ENCODE data around the gene ZNF628.

Gene ZNF628

DNA sequence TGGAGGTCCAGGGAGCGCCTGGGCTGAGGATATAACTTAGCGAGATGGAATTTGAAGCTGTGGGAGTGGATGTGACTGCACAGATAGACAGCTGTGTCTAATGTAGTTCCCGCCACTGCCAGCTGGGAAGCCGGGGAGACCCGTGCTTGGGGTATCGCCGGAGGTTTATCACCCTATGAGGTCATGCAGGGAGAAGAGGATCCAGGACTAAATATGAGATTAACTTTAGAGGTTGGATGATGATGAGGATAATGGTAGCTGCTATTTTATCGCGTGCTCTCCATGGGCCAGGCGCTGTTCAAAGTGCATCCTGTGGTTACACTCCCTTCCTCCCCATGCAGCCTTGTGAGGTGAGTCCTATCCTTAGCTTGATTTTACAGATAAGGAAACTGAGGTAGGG, 31.7 kb downstream of the ZNF628 start:
- no peak overlapping the region for H3K4me3 ChIP-seq (ENCODE audit: control insufficient read depth, low read depth, low read length)
- no peak for DNase-seq (ENCODE audit: low read depth)
- no peak for TF ChIP-seq CTCF (IDR thresholded peaks at IDR 0.05; ENCODE audit: control insufficient read depth, insufficient read depth, low read depth, low read length, missing control alignments)

- H3K4me3 ChIP-seq (ENCODE audit: control insufficient read depth, low read depth, low read length) = no peak overlapping the region; the same call in 1 of the 2 replicates
- peak; percentile 72 for DNase-seq (ENCODE audit: low read depth)
- TF ChIP-seq CTCF (IDR thresholded peaks at IDR 0.05; ENCODE audit: control insufficient read depth, insufficient read depth, low read depth, low read length, missing control alignments) = peak; percentile 99
Observed at GRCh38 chr19:55516878-55517620, 40.6 kb downstream of the ZNF628 start.

DNA sequence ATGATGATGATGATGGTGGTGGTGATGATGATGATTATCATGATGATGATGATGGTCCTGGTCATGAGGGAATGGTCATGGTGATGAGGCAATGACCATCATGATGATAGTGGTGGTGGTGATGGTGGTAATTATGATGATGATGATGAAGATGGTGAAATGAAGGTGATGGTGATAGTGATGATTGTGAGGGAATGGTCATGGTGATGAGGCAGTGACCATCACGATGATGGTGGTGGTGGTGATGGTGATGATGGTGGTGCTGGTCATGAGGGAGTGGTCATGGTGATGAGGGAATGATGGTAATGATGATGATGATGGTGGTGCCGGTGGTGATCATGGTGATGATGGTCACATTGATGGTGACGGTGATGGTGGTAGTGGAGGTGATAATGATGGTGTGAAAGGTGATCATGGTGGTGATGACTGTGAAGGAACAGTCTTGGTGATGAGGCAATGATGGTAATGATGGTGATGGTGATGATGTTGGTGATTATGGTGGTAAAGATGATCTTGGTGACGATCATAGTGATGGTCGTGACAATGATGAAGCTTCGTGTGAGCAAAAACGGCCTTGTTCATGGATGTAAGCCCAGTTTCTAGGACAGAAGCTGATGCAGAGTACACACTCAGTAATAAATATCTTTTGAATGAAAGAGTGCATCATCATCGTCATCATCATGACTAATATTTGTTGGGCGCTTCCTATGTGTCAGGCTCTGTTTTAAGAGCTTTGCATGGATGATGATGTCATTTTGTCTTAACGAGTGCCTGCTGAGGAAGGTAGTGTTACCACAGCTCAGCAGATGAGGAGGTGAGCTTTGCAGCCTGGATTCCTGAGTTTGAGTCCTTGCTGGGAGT, 43.3 kb downstream of the ZNF628 start:
- TF ChIP-seq CTCF (IDR thresholded peaks at IDR 0.05; ENCODE audit: control insufficient read depth, insufficient read depth, low read depth, low read length, missing control alignments) = no peak
- DNase-seq (ENCODE audit: low read depth) = peak; percentile 81
- no peak overlapping the region for H3K4me3 ChIP-seq (ENCODE audit: control insufficient read depth, low read depth, low read length)

- H3K4me3 ChIP-seq (ENCODE audit: control insufficient read depth, low read depth, low read length) = no peak overlapping the region
- no peak for TF ChIP-seq CTCF (IDR thresholded peaks at IDR 0.05; ENCODE audit: control insufficient read depth, insufficient read depth, low read depth, low read length, missing control alignments)
- DNase-seq (ENCODE audit: low read depth) = no peak
Observed at GRCh38 chr19:55520691-55521292, 44.4 kb downstream of the ZNF628 start.

- no peak for TF ChIP-seq CTCF (IDR thresholded peaks at IDR 0.05; ENCODE audit: control insufficient read depth, insufficient read depth, low read depth, low read length, missing control alignments)
- DNase-seq (ENCODE audit: low read depth) = no peak
- H3K4me3 ChIP-seq (ENCODE audit: control insufficient read depth, low read depth, low read length) = no peak overlapping the region
Observed at GRCh38 chr19:55525289-55526101, 49.1 kb downstream of the ZNF628 start.
